ENCODE measurements around the gene LRCH1.
"Not testable (repeated sequence)": the region's sequence is repeated elsewhere in the genome, so short reads cannot be mapped to it uniquely, and the experiment has no call there.

LRCH1 gene

GRCh38 chr13:46552889-46553520 is at the start of gene LRCH1:
Gene LRCH1, plus strand, starts transcription at chr13:46553170. Its CDS starts 227 bp downstream, at chr13:46553397.
- DNase-seq: peak; percentile 69

DNA sequence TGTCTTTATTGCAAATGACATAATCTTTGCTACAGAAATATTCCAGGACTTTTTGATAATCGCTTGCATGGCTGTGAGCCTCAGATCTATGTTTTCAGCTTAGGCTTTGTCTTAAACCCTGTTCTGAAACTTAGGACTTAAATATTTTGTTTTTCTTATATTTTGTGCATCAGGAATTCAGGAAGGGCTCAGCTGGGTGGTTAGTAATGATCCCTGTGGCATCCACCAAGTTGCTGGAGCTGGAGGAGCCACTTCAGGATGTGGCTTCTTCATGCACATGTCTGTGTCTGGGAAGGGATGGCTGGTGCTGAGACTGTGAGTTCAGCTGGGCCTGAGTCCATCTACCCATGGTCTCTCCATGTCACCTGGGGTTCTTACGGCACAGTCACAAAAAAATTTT is 48.9 kb upstream of the LRCH1 start:
- DNase-seq: no peak

- DNase-seq: peak; percentile 94
Measured at GRCh38 chr13:46507981-46508380, 45.0 kb upstream of the LRCH1 start.

DNA sequence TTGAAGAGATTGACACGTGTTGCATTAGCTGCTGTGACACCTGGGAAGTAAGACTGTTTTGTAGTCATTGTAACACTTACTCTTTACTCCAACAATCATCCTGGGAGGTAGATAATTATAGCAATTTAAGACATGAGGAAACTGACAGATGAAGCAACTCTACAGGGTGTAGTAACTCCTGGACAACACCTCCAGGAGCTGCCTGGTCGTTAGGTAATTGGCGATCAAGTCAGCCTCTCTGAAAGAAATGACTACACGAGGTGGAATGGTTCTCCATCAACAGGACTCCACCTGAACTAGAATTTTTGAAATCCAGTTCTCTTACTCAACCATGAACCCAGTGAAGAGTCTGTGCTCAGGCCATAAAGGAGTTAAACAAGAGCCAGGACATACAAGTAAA is 43.0 kb upstream of the LRCH1 start:
- no peak for DNase-seq

DNA sequence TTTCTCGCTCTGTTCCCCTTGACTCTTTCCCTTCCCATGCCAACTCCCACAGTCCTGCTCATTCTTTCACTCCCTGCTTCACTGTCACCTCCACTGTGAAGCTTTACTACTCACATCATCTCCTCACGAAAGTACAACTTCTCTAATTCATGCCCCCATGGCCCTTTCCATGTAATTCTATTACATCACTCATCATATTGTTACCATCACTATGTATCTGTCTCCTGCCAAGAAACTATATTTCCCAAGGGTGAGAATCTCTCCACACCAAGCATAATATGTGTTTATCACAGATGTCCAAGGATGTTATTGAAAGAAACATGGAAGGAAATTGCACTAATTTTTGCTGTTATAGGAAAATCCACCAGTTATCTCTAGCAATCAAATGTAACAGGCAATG is 37.2 kb upstream of the LRCH1 start:
- no peak for DNase-seq

DNA sequence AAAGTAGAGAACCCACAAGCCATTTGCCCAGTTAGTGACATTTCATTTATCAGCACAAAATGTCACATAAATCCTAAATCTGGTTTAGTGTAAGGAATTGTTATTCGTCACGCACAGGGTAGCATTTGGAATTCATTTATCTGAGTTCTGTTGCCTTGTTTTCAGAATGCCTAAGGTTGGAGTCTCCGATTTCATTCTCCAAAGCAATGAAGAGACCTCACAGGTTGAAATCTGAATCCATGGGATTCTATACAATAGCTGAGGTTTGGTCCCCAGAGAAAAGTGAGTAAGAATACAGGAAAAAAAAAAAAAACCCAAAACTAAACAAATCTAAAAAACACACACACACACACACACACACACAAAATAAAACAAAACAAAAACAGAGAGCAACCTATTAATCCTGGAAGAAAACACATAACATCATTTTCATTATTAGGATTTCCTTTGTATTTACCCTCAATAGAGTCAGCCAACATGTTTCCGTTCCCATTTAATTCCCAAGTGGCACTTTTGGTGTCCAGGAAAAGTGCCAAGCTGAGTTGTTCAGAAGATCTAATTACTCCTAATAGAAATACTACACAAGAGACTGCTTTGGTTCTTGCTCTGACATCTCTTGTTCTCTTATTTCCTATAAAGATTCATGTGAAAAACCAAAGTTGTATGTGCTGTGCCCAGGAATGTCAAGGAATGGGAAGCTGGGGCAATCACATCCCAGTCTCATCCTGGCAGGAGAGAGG is 36.2 kb upstream of the LRCH1 start:
- no peak for DNase-seq

- DNase-seq: not testable (repeated sequence)
Measured at GRCh38 chr13:46517748-46518147, 35.2 kb upstream of the LRCH1 start.

DNA sequence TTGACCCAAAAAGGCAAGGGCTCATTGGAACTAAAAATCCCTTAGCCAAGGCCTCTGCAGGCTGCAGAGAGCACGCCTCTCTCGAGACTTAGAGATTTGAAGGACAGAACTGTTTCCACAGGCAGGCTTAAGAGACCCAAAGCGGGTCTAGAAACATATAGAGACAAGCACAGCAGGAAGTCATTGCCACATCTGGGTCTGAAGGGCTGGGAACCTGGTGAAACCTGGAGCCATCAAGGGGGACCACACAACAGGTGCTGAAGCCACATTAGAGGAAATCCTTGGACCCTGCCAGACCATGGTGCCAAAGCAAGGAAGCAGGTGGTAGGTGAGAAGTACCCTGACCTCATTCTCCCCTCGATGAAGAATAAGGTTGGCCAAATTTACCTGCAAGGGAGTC is 33.8 kb upstream of the LRCH1 start:
- DNase-seq: no peak

GRCh38 chr13:46520166-46520565 is 32.8 kb upstream of the LRCH1 start:
- peak; percentile 25 for DNase-seq

DNA sequence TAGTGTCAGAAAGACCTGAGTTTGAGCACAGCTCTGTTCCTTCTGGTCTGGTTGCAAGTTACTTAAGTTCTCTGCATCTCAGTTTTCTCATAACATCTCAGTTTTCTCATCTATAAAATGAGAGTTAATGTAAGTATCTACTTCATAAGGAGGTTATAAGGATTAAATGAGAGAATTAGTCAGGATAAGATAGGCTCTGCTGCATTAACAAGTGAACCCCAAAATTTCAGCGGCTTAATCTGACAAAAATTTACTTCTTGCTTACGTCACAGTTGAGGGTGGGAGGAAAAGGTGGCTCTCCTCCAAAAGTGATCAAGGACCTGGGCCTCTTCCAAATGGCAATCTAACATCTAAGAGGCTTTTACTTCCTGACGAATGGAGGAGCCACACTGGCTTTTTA is 31.5 kb upstream of the LRCH1 start:
- no peak for DNase-seq

GRCh38 chr13:46521921-46522747 is 30.8 kb upstream of the LRCH1 start:
- DNase-seq: no peak

- no peak for DNase-seq
Measured at GRCh38 chr13:46522748-46523030, 30.3 kb upstream of the LRCH1 start.

GRCh38 chr13:46523972-46524752 is 28.8 kb upstream of the LRCH1 start:
- no peak for DNase-seq

DNA sequence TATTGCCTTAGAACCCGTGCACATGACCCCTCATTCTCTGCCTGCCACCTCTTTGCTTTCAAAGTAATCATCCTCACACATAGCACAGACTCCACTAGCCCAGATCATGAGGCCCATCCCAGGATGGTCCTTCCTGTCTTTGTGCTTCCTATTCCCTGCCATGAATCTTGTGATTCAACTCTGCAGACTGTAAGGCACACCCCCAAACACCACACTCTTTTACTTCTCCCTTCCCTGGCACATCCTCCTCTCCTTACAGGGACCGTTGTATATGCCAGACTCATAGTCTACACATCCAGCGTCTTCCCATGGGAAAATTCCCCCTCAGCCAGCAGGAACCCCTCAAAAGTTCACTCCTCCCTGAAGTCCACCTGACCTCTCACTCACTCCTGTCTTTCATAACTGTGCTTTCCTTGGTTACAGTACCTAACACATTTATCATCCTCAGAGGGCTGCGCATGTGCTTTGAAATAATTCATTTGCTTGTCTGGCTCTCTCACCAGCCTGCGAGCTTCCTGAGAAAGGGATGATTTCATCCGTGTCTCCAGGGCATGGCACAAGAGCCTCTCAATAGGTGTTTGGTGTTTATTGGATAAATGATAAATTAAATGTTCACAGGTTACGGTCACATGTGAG is 26.8 kb upstream of the LRCH1 start:
- DNase-seq: no peak

- DNase-seq: no peak
Measured at GRCh38 chr13:46526740-46527139, 26.2 kb upstream of the LRCH1 start.

GRCh38 chr13:46527237-46527636 is 25.7 kb upstream of the LRCH1 start:
- no peak for DNase-seq

GRCh38 chr13:46529216-46529919 is 23.6 kb upstream of the LRCH1 start:
- DNase-seq: no peak

- DNase-seq: no peak
Measured at GRCh38 chr13:46530084-46530935, 22.7 kb upstream of the LRCH1 start.

DNA sequence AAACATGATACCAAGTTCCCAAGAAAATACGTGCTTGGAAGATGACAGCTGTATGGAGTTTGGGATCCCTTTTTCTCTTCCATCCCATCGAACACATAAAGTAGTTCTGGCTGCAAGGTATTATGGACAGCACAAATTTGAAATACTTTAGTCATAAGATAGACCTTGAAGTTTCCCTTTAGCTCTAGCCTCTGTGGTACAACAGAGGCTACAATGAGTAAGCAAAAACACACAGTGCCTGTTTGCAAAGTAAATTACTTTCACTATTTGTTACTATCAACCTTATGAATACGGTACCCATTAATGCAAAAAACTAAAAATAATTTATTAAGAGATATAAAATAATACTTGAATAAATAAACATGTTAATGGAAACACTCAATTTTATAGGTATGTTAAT is 21.0 kb upstream of the LRCH1 start:
- no peak for DNase-seq

- no peak for DNase-seq
Measured at GRCh38 chr13:46535002-46535401, 18.0 kb upstream of the LRCH1 start.

DNA sequence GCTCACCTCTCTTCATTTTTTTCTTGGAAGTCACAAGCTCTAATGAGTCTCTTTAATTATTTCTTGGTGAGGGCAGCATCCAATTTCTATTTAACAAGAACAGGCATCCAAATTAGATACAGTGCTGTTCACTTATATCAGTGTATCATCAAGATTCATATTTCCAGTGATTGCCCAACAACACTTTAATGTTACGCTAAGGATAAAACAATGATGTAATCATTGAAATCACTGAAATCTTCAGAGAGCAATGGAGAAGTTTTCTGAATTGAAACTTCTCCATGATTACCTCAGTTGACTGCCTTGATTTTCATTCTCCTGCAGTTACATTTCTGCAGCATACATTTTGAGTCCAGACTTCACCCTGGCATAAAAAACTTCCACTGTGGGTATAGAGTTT is 17.1 kb upstream of the LRCH1 start:
- peak; percentile 23 for DNase-seq
